ENCODE data around the gene AQR.
A peak's percentile ranks its signal among the peaks of the same experiment; 100 is the strongest.

DNA sequence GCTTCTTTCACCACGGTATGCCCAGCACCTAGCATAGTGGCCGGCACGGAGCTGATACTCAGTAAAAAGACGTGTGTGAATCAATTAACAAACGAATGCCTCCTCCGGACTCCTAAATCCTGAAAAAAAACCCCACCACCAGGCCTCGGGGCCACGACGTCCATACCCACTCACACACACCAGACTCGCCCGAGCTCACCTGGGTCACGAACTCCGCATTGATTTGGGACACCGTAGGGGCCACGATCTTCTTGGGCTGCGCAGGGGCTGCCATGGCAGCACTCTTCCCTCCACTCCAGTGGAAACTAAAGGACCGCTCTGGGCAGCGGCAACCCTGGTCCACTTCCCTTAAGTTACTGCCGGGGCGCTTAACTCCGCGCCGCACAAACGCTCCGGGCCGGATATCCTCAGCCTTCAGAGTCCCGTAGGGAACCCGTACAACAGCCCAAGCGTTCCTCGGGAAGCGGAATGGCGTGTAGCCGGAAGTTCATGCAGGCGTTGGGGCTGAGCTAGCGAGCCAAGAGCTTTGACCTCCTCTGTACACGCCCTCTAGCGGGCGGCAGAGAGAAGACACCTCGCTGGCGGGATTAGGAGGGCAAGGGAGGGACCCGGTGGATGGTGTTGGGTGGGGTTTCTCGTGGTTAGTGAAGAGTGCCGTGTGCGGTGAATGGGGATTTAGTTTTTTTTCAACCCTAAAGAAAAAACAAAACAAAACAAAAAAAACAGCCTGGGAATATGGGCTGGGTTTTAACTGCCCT lies at the start of gene AQR:
- TF ChIP-seq, protein P1, sequence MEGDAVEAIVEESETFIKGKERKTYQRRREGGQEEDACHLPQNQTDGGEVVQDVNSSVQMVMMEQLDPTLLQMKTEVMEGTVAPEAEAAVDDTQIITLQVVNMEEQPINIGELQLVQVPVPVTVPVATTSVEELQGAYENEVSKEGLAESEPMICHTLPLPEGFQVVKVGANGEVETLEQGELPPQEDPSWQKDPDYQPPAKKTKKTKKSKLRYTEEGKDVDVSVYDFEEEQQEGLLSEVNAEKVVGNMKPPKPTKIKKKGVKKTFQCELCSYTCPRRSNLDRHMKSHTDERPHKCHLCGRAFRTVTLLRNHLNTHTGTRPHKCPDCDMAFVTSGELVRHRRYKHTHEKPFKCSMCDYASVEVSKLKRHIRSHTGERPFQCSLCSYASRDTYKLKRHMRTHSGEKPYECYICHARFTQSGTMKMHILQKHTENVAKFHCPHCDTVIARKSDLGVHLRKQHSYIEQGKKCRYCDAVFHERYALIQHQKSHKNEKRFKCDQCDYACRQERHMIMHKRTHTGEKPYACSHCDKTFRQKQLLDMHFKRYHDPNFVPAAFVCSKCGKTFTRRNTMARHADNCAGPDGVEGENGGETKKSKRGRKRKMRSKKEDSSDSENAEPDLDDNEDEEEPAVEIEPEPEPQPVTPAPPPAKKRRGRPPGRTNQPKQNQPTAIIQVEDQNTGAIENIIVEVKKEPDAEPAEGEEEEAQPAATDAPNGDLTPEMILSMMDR (conservative IDR thresholded peaks at IDR 0.05; ENCODE audit: low read length) = peak; percentile 69
- TF ChIP-seq EZH2phosphoT487 (IDR thresholded peaks at IDR 0.05; ENCODE audit: borderline replicate concordance) = no peak

Data from Loucy (cell line).